GM12874 (cell line): ENCODE data around the gene ILF2.

Experiments
- TF ChIP-seq, protein P1 (sequence below): IDR thresholded peaks from 2 replicates; pipeline ENCODE4 v1.5.1; 2011; ENCODE audit warnings: low read depth, mild to moderate bottlenecking, control low read depth, low read length, moderate library complexity; ENCODE audit not compliant: insufficient read depth

ILF2 gene

DNA sequence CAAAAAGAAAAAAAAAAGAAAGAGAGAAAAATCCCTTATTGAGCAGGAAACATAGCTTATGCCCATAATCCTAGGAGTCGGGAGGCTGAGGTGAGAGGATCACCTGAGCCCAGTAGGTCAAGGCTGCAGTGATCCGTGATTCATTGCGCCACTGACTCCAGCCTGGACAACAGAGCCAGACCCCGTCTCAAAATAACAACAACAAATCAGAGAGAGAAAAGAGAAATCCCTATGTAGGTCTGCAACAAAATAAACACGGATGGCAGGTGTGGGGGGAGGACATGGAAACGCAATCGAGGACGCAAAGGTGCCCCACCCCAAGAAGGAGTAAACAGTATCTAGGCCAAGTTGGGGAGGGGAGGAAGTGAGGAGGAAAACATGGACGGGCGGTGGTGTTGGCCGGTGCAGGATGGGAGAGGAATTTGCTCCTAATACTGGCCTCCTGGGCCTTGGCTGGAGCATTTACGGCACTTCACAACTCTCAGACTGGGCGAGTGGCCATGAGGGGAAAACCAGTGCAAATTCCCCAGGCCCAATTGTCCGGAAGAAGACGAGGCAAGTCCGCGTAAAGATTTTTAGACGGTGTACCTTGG is 37.5 kb downstream of the ILF2 start:
- TF ChIP-seq, protein P1, sequence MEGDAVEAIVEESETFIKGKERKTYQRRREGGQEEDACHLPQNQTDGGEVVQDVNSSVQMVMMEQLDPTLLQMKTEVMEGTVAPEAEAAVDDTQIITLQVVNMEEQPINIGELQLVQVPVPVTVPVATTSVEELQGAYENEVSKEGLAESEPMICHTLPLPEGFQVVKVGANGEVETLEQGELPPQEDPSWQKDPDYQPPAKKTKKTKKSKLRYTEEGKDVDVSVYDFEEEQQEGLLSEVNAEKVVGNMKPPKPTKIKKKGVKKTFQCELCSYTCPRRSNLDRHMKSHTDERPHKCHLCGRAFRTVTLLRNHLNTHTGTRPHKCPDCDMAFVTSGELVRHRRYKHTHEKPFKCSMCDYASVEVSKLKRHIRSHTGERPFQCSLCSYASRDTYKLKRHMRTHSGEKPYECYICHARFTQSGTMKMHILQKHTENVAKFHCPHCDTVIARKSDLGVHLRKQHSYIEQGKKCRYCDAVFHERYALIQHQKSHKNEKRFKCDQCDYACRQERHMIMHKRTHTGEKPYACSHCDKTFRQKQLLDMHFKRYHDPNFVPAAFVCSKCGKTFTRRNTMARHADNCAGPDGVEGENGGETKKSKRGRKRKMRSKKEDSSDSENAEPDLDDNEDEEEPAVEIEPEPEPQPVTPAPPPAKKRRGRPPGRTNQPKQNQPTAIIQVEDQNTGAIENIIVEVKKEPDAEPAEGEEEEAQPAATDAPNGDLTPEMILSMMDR: no peak

DNA sequence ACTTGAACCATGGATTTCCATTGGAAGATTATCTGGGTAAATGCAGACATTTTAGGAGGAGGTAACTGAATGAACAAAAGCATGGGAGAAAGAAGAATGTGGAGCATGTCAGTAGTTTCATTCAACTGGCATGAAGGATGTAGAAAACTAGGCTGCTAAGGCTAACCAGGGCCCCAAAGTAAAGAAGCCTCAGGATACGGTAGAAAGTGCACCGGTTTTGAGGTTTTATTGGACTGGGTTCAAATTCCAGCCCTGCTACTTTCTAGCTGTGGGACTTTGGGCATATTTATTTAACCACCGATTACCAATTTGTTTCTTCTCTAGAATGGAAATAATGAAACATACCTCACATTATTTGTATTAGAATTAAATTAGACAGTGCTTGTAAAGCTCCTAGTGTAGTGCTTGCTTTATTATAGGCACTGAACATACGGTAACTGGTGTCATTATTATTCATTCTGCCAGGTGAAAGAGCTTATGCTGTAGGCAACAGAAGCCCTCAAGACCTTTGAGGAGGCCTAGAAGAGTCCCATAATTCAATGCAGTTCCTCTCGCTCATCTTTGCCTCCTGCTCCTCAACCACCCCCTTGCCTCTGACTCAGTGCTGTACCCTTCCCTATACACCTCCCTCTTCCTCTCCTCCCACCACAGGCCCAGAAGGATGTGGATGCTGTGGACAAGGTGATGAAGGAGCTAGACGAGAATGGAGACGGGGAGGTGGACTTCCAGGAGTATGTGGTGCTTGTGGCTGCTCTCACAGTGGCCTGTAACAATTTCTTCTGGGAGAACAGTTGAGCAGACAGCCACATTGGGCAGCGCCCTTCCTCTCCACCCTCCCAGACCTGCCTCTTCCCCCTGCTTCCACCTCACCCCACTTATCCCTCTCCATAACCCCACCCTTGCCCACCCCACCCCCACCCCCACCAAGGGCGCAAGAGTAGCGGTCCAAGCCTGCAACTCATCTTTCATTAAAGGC is 39.5 kb downstream of the ILF2 start:
- TF ChIP-seq, protein P1: no peak

DNA sequence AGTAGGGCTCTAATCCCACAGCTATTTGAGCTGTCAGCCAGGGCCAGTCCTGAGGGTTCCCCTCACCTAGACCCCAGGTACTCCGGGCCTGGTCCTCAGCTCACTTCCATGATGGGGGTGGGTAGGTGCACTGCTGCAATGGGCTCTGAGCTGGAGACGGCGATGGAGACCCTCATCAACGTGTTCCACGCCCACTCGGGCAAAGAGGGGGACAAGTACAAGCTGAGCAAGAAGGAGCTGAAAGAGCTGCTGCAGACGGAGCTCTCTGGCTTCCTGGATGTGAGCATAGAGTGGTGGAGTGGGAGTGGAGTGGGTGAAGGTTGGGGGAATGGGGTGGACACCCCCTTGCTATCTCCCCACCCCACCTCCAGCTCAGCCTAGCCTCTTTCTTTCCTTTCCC is 40.4 kb downstream of the ILF2 start:
- TF ChIP-seq, protein P1: no peak

DNA sequence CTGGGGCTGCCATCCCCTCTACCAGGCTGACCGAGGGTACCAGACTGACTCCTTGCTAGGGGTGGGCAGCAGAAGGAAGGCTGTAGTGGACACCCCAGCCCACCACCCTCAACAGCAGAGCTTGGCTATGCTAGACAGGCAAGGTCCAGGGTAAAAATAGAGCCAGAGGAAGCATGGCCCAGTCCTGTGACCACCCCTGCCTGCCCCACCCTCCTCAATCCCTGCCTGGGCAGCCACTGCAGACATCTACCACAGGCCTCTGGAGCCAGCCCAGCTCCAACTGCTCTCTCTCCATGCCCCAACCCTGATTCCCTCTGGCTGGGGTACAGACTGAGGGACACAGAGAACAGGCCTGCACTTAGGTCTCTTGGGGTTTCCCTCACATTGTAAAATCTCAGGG is 40.8 kb downstream of the ILF2 start:
- TF ChIP-seq, protein P1: no peak

DNA sequence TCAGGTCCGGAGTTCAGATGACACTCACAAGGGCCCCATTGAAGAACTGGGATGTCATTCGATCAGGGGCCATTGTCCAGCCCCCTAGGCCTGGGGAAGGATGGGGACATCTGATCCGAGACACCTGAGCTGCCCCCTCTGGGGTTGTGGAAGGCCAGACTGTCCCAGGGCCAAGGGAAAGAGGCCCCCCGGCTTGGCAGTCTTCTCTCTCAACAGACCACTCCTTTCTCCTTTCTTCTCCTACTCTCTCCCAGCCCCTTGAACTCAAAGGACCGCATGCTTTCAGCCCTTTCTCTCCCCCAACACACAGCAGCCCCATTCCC is 41.5 kb downstream of the ILF2 start:
- TF ChIP-seq, protein P1: no peak

DNA sequence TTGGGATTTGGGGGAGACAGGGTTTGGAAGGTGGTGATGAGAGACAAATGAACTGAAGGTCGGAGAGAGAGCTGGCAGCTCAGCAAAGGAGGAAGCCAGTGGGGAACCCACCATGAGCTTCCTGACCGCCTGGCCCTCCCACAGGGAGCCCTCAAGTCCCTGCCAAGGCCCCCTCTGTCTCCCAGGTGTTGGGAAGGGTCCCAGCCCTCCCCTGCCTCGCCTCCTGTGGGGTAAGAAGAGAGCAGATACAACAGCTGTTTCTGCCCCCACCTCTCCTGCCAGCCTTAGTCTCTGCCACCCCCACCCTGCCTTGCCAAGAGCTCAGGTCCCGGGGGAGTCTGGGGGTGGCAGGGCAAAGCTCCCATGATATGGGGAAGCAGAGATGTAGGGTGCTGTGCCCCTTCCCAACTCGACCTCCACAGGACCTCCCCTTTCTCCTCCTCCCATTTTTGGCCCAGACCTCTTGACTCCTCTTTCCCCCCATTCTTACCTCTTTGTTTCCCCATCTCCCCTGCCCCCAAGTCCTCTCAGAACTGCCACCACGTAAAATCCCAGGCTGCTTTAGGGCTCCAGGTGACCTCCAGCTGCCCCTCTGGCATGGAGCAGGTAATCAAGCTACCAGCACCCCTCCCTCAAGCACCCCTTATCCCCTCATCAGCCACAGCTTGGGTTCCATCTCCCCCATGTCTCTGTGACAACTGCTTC is 42.0 kb downstream of the ILF2 start:
- TF ChIP-seq, protein P1: no peak
